Measurements from ENCODE around the gene LINC01488.

- TF ChIP-seq CTCF (IDR thresholded peaks at IDR 0.05; ENCODE audit: insufficient read depth, low read depth, low read length) (no peak), EZH2 (IDR thresholded peaks at IDR 0.05; ENCODE audit: insufficient read depth, low read length) (no peak)
Observed at GRCh38 chr11:69470301-69470700, 11.2 kb upstream of the LINC01488 start.
